GM19239 (cell line): Measurements from ENCODE around the gene KRTAP5-11.
"Not testable (repeated sequence)": the region's sequence is repeated elsewhere in the genome, so short reads cannot be mapped to it uniquely, and the experiment has no call there.

ENCODE experiments used
- DNase-seq: peaks from one replicate; pipeline ENCODE4 v3.0.0; 2011; ENCODE audit warnings: low spot score; ENCODE audit not compliant: insufficient read length
- FAIRE-seq: peaks from 2 replicates; lab custom pipeline; 2011; peaks lifted over from hg19 to GRCh38; lab: Jason Lieb, UNC

Gene KRTAP5-11

DNA sequence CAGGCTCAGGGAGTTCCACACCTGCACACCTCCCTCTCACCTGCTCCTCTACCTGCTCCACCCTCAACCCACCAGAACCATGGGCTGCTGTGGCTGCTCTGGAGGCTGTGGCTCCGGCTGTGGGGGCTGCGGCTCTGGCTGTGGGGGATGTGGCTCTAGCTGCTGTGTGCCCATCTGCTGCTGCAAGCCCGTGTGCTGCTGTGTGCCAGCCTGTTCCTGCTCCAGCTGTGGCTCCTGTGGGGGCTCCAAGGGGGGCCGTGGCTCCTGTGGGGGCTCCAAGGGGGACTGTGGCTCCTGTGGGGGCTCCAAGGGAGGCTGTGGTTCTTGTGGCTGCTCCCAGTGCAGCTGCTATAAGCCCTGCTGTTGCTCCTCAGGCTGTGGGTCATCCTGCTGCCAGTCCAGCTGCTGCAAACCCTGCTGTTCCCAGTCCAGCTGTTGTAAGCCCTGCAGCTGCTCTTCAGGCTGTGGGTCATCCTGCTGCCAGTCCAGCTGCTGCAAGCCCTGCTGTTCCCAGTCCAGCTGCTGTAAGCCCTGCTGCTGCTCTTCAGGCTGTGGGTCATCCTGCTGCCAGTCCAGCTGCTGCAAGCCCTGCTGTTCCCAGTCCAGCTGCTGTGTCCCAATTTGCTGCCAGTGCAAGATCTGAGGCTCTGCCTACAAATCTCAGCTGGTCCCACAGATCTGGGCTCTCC, 44.6 kb downstream of the KRTAP5-11 start, which contains the start of gene KRTAP5-8:
Gene KRTAP5-8, plus strand, starts transcription at position 49 of the 689 bp plus-strand sequence. Its CDS starts 31 bp downstream, at position 80.
- DNase-seq, FAIRE-seq: not testable (repeated sequence)

- DNase-seq (no peak), FAIRE-seq (no peak)
Observed at GRCh38 chr11:71537537-71537936, 45.1 kb downstream of the KRTAP5-11 start.

DNA sequence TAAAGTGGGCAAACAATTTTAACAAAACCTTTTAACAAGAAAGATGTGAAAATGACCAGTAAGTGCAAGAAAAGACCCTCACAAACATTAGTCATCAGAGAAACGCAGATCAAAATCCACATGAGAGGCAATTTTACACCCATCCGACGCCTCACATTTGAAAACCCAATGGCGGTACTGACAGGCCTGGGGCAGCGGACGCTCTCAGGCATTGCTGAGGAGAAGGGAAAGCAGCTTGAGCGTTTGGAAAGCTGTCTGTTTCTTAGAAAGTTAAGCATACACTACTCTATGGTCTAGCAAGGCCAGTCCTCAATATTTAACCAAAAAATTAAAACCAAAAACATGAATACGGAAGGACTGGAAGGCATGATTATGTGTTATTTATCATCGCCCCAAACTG, 46.9 kb downstream of the KRTAP5-11 start:
- no peak for DNase-seq
- FAIRE-seq = no peak

- not testable (repeated sequence) for DNase-seq, FAIRE-seq
Observed at GRCh38 chr11:71534711-71535608, 47.7 kb downstream of the KRTAP5-11 start.

DNA sequence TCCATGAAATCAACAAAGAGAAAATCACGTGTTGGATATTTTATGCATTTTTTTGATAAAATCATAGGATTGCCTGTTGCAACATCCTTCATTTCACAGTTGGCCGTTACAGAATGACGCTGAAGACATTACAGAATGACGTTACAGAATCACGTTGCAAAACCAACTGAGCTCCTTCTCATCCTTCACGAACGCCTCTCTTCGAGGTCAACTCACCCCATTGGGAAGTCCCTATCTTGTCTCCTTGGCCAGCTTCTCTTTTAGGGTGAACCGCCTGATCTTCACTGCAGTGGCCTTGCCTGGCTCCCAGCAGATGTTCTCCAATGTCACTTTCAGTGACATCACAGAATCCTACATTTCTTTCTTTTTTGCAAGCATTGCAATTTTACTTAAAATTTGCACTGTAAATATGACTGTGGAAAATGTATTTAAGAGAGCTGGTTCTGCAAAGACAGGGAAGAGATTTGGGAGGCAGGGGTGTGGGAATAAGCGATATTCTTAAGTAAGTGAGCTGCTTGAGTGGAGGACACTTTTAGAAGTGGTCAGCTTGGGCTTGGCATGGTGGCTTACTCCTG, 50.6 kb downstream of the KRTAP5-11 start:
- FAIRE-seq (no peak), DNase-seq (no peak)
